HG03045 (cell line): ENCODE measurements around the gene NKX1-2.
"Not testable (repeated sequence)": the region's sequence is repeated elsewhere in the genome, so short reads cannot be mapped to it uniquely, and the experiment has no call there.

Experiments
- ATAC-seq: cut with Tn5 transposase; IDR thresholded peaks from one replicate; pipeline ENCODE4 v1.9.1; 2021; ENCODE audit warnings: mild to moderate bottlenecking, moderate library complexity; ENCODE audit not compliant: unreplicated experiment

The NKX1-2 gene

DNA sequence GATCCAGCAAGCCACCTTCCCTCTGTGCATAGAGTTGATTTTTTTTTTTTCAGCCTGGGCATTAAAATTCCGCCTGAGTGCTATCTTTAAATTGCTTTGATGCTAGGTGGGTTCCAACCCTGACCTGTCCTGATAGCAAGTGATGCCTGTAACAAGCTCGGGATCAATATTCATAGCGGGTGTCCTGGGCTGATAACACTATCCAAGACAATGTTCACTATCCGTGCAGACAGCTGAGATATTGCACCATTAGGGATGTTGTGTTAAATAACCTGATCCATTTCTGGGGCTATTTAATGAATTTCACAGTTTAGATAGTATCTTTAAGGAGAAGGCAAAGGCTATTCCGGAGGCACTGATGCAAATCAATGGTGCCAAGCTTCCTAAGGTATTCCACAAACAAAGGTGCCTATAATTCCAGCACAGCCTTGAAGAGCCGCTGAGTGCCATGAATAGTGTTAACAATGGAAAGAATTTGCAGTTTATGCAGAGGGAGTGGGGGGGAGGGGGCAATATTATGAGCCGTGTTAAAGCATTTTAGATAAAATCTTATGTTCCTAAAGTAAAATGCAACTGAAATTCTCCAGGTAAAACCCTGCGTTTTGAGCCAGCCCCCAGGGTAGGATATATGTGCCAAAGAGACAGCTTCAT is 4.2 kb upstream of the NKX1-2 start:
- ATAC-seq, result no peak

DNA sequence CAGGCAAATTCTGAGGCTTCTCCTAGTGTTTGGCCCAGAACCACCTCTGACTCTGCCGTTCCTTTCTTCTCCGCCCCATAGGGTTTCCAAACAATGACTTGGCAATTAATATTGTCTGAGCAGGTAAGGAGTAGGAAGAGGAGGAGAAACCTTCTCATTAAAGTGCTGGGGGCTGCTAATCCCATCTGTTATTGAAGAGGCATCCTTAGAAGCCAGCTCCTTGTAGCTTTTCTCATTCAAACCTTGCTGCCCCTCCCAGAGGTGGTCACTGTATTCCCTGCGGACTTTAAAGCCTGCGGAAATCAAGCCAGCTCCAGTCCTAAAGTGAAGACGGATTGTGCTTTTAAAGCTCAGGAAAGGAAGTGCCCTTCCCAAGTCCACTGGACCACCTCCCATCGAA is 1.4 kb upstream of the NKX1-2 start:
- no peak for ATAC-seq

DNA sequence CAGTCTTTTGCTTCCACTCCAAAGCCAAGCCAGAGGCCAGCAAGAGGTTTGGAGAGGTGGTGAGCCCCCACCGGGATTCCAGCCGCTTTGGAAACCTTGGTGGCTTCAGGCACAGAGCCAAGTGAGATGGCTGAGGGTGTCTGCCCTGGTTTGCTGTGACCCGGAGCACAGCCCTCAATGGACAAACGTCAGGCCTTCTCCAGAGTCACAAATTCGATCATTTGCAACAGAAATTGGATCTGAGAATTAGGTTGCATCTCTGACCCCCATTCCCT is 885 bp upstream of the NKX1-2 start:
- no peak for ATAC-seq

DNA sequence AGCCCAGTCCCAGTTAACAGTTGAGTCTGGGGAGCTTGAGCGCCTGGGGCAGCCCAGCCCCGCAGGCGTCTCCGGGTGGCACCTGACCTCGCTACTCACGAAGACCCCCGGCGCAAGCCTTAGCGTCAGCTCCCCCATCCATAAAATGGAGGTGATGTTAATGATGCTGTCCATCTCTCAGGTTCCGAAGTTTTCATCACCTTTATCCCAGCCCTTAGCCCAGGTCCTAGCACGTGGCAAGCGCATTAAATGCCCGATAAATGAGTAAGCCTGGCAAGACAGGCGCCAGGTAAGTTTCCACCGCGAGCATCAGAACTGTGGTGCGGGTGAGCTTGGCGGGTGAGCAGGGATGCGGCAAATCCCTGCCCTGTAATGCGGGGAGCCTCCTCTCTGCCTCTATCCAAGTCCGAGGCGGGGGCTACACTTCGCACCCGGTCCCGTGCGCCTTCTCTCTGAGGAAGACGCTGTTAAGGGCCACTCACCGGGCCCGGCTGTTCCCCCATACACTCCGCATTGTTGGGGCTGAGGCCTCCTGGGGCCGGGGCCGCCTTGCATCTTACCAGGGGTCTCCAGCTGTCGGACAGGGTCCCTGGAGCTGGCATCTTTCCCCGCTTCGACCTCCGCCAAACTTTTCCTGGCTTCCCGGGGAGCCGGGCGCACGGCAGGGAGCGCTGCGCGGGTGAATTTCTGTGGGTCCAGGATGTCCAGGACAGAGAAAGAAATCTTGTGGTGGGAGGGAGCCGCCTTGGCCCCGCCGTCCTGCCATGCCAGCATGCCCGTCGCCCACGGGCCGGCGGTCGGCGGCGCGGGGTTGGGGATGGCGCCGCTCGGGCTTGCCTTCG is 444 bp downstream of the NKX1-2 start:
- no peak for ATAC-seq

DNA sequence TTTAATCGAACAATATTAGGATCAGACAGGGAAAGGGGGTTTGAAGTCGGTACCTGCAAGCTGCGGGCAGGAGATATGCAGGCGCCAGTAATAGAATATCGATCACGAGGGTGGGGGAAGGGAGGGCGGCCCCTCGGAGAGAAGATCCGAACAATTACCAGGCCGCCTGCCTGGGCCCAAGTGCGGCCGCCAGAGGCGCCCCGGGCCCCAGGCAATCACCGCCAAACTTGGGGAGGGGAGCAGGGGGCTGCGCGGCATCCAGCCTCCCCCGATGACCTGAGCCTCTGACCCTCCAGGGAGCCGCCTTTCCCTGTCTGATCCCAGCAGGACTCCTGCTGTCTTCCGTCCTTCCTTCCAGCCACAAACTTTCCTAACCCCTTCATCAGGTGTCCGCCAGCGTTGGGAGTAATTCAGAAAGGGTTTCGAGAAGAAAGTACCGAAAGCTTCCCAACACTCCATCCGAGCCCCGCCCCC is 1.1 kb downstream of the NKX1-2 start:
- no peak for ATAC-seq

DNA sequence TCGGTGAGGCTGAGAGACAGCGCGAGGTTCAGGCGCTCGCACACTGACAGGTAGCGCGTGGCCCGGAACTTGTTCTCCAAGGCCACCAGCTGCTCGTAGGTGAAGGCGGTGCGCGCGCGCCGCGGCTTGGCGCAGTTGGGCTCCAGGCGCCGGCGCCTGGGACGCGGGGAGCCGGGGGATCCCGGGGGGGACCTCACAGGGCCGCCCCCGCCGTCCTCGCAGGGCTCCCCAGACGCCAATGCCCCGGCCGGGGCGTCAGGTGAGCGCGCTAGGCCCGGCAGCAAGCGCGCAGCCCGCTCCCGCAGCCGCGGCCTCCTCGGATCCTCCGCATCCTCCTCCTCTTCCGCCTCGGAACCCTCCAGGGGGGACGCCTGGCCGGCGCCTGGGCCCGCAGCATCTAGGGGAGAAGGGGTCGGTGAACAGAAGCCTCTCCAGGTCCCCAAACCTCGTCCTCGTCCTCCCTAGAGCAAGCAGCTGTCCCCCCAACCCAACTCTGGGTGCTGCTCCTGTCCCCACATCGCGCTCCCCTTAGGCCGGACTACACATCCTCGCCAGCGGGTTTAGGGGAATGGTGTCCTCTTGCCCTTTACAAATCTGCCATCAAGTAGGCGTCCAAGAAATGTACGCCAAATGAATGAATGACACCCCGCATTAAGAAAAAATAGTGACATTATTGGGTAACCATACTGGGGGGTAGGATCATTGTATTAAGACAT is 1.9 kb downstream of the NKX1-2 start:
- ATAC-seq, result no peak

DNA sequence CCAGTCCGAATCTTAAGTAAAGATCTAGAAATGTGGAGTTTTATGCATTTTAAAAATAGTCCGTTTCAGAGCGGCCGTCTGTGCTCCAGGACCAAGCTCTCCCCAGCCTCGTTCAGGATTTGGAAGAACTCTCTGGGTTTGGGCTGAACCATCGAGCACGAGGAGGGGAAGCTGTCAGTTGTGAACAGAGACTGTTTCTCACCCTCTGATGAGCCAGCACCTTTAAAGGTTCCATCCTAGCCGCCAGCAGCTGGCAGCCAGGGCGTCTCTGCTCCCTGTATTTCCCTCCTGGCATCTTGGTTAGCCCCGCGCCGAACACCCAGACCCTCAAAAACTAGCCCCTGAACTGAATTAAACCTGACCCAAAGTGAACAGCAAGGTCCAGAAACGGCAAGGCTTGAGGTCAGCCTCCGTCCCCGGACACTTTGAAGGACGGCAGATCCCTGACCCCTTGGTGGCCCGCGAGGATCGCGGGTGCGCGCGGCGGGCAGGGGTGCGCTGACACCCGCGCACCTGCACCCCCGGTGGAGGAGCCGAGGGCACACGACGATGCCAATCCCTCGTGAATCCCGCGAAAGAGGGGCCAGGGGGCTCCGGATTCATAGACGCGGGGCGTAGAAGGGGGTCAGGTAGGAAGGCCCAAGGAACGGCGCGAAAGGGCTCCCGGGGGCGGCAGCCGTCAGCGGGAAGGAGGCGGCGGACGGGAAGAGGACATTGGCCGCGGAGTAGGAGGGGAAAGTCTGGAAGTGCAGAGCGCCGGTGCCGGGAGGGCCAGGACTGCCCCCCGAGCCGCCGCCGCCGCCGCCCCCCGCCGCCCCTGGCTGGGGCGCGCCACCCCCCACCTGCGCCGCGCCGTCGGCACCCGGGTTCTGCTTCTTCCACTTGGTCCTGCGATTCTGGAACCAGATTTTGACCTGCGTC is 2.7 kb downstream of the NKX1-2 start:
- no peak for ATAC-seq

DNA sequence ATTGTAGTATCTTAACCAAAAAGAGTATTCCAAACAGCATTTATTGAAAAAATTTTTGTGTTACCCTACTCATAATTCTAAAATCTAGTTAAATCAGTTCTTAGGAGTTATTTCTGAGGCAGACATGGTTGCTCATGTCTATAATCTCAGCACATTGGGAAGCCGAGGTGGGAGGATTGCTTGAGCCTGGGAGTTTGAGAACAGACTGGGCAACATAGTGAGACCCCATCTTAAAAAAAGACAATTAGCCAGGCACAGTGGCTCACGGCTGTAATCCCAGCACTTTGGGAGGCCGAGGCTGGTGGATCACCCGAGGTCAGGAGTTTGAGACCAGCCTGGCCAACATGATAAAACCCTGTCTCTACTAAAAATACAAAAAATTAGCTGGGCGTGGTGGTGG is 8.1 kb downstream of the NKX1-2 start:
- ATAC-seq, result not testable (repeated sequence)

DNA sequence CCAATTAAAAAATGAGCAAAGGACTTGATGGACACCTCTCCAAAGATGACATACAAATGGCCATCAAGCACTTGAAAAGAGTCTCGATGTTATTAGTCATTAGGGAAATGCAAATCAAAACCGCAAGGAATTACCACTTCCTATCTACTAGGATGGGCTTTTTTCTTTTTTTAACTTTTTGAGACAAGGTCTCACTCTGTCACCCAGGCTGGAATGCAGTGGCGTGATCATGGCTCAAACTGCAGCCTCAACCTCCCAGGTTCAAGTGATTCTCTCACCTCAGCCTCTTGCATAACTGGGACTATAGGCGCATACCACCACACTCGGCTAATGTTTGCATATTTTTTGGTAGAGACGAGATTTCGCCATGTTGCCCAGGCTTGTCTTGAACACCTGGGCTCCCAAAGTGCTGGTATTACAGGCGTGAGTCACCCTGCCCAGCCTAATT is 13.6 kb downstream of the NKX1-2 start:
- ATAC-seq, result no peak

DNA sequence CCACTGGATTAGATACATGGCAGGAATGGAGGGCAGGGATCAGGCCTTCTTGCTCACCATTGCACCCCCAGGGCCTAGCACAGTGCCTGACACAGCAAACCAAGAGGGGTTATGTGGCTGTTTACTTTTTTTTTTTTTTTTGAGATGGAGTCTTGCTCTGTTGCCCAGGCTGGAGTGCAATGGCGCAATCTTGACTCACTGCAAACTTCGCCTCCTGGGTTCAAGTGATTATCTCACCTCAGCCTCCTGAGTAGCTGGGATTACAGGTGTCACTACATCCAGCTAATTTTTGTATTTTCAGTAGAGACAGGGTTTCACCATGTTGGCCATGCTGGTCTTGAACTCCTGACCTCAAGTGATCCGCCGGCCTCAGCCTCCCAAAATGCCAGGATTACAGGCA is 14.2 kb downstream of the NKX1-2 start:
- ATAC-seq, result not testable (repeated sequence)

DNA sequence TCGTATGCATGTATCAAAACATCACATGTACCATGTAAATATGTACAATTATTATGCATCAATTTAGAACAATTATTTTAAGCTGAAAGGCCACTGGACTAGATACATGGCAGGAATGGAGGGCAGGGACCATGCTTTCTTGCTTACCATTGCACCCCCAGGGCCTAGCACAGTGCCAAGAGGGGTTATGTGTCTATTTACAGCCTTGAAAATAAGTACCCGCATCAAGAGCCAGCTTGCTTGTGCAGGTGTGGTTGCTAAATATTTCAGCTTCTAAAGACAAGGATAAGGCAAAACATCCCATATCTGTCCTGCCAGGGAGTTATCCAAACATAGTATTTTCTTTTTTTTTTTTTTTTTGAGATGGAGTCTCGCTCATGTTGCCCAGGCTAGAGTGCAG is 16.4 kb downstream of the NKX1-2 start:
- no peak for ATAC-seq

DNA sequence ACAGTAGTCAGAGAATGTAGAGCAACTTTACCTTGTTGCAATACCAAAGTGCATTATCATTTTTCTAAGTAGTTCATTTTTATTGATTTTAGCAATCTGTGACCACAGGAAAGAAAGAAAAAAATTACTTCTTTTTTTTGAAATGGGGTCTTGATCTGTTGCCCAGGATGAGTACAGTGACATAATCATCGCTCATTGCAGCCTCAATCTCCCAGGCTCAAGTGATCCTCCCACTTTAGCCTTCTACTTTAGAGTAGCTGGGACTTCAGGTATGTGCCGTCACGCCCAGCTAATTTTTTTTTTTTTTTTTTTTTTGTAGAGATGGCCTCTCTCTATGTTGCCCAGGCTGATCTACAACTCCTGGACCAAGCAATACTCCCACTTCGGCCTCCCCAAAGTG is 19.8 kb downstream of the NKX1-2 start:
- no peak for ATAC-seq

DNA sequence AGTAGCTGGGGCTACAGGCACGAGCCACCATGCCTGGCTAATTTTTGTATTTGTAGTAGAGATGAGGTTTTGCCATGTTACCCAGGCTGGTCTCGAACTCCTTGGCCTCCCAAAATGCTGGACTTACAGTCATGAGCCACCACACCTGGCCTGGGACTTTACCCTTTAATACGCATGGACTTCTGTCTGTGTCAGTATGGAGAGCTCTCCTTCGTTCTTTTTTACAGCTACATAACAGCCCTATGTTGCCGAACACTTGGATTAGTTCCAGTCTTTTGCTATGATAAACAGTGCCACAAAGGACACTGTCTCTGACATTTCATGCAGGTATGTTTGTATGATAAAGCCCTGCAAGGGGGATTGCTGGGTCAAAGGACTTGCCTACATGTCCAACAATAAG is 20.3 kb downstream of the NKX1-2 start:
- ATAC-seq, result no peak

DNA sequence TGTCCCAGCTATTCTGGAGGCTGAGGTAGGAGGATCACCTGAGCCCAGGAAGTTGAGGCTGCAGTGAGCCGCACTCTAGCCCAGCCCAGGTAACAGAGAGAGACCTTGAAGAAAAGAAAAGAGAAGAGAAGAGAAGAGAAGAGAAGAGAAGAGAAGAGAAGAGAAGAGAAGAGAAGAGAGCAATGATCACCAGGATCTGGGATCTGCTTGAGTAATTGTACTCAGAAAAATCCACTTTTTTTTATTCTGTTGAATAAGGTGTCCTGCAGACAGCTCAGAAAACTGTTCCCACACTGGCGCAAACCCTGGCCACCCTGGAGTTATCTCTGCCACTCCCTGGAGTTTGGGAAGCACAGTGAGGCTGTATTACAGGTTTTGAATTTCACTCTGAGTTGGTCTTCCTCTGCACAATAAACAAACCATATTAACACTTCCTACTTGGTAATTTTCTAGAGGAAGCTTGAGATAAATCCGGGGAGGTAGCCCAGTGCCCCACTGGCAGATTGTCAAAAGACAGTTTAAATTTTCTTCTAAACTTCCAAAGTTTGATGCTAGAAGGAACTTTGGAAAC is 21.5 kb downstream of the NKX1-2 start:
- no peak for ATAC-seq

DNA sequence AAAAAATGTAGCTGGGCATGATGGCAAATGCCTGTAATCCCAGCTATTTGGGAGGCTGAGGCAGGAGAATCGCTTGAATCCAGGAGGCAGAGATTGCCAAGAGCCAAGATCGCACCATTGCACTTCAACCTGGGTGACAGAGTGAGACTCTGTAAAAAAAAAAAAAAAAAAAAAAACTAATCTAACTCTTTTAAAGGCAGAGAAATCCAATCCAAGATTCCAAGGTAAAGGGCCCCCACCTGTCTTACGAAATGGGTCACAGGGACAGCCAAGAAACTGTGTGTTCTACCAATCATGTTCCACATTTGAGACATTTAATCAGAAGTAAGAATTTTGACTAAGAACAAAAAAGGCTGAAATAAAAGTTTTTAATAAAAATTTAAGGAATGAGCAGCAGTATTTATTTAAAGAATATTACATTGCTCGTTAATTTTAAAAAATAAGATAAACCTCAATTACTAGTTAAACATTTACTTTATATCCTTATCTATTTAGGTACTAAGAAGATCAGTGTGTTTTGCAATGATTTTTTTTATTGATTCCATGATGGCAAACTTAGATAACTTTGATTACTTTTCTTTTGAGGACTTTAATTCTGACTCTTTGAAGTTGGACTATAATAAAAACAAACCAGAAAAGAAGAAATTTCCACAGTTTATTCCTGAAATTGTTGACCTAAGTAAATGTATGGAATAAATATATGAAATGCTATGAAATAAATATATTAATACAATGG is 24.4 kb downstream of the NKX1-2 start:
- no peak for ATAC-seq

DNA sequence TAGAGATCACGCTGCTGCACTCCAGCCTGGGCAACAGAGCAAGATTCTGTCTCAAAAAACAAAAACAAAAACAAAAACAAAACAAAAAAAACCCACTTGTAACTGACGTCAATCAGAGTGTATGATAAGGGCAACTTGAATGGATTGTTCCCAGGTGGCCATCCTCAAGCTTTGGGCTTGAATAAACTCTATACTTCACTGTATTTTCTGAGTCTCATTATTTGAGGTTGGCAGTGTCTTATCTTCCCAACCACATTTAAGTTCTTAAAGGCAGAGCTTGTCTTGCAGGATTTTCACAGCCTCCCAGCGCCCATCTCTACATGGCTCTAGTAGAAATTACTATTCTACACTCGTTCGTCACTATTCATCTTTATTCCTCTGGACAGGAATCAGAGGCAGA is 26.0 kb downstream of the NKX1-2 start:
- no peak for ATAC-seq

DNA sequence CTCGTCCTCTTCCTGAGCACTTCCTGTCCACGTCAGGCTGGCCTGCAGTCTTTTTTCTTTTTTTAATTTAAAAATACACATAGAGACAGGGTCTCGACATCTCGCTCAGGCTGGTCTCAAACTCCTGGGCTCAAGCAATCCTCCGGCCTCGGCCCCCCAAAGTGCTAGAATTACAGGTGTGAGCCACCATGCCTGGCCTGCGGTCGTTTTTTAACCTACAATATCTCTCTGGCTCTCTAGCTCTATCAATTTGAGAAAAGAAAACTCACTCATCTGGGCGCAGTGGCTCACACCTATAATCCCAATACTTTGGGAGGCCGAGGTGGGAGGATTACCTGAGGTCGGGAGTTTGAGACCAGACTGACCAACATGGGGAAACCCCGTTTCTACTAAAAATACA is 27.1 kb downstream of the NKX1-2 start:
- no peak for ATAC-seq

DNA sequence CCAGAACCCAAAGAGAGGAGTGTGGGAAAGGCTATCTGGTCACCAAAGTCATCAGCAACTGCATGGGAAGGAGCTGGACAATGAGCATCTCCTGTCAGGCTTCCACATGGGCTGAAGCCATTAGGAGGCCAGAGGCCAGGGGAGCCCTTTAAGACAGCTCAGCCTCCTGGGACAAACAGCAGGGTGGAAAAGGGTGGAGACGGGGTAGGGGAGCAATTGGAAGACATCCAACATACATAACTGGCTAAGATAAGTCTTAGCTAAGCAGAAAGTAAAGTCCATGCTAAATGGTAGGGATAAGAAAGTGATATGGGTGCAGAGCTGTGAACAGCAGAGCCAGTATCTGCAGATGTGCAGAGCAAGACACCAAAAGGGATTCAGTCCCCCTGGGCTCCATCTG is 29.6 kb downstream of the NKX1-2 start:
- ATAC-seq, result no peak

DNA sequence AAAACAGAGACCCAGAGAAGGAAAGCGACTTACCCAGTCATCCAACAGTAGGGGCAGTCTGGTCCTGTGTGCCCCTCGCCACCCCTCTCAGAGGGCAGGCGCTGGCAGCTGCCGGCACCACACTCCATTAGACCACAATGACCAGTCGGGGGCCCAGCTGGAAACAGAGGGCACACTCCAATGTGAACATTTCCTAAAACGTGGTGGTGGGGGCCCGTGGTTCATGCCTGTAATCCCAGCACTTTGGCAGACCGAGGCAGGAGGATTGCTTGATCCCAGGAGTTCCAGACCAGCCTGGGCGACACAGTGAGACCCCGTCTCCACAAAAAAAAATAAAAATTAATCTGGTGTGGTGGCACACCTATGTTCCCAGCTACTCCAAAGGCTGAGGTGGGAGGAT is 30.2 kb downstream of the NKX1-2 start:
- ATAC-seq, result no peak
